ENCODE data around the gene FCHSD1. TPM values are rescaled to one million over a fixed set of nuclear protein-coding genes. Genes with fewer than 3 reads are reported as not detected.

The FCHSD1 gene
- total RNA-seq, 1 experiment from 2014 or later: 37.2 TPM

DNA sequence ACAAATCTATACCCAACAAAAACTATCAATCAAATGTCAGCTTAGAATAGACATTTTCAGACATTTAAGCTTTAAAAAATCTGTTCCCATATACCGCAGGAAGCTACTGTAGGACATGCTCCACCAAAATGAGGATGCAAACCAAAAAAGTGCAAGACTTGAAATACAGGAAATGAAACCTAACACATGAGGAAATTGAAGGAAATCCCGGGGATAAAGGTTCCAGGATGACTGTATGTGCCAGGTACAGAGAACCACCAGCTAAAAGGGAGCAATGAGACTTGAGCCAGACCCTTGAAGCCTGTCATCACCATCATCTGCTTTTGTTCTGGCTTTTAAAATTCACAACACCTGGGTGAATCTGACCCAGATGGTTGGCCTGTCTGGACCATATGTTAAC is 53.8 kb downstream of the FCHSD1 start:
- Histone ChIP-seq H3K4me1 (ENCODE audit: control insufficient read depth in 1 of 2, insufficient read depth in 2 of 2, low read length in 2 of 2) (0 out of 4 replicates have a peak, but pooled peaks cover 0 to 5% of the 10 kb centered on the region in 2 experiments), H3K36me3 (ENCODE audit: control insufficient read depth in 1 of 2, insufficient read depth in 2 of 2, low read length in 2 of 2) (no peaks in the 10 kb centered on the region), H3K4me3 (replicated peaks in 1 of 2; ENCODE audit: low read depth in 1 of 2, low read length in 2 of 2) (no peak overlapping the region), H3K9me3 (ENCODE audit: control insufficient read depth in 1 of 2, insufficient read depth in 1 of 2, low read depth in 1 of 2, low read length in 2 of 2) (no peaks in the 10 kb centered on the region), H3K27ac (ENCODE audit: low read depth, low read length) (no peak overlapping the region), H3K27me3 (ENCODE audit: insufficient read depth, low read length) (no peaks in the 10 kb centered on the region), H4K20me1 (ENCODE audit: insufficient read depth) (peaks cover 17% of the 10 kb centered on the region; the same call in 1 of the 2 replicates), H3K9me2 (ENCODE audit: insufficient read depth) (no peaks in the 10 kb centered on the region), H2AFZ (ENCODE audit: low read depth, low read length, poor library complexity, severe bottlenecking) (no peak overlapping the region), H3K9ac (ENCODE audit: low read length) (no peak overlapping the region), H3K4me2 (ENCODE audit: low read length) (no peak overlapping the region), H3K79me2 (ENCODE audit: insufficient read depth, low read length) (peaks cover 97% of the 10 kb centered on the region)
- intact Hi-C loops (cut with micrococcal nuclease): no loop called here
- no TSS peak for BruUV-seq (replicated peaks)
- ChIA-PET CTCF (interaction anchor here (1.3 to 2.7 kb wide), 2 partner anchors 22 to 34 kb away, joined by 3 to 16 read pairs; partner anchors contain the start of gene DIAPH1), RAD21 (ENCODE audit: low non-redundant PET in 1 of 2, low total read pairs in 2 of 2, uncharacterized antibody in 2 of 2, unreplicated experiment in 2 of 2) (no interaction called here), POLR2A (no interaction called here)
- DNase-seq (ENCODE audit: low read depth, low spot score) (no peak), ATAC-seq (no peak)
- TF ChIP-seq YY1 (IDR thresholded peaks at IDR 0.05; ENCODE audit: extremely low read depth, insufficient replicate concordance, low read depth, low read length) (no peak), JUND (IDR thresholded peaks at IDR 0.05) (no peak), SP1 (IDR thresholded peaks at IDR 0.05; ENCODE audit: low read depth) (no peak), CBX3 (IDR thresholded peaks at IDR 0.05; ENCODE audit: low read depth) (no peak), ELF1 (IDR thresholded peaks at IDR 0.05; ENCODE audit: borderline replicate concordance, low read depth) (no peak), ZNF274 (IDR thresholded peaks at IDR 0.05; ENCODE audit: low read depth, low read length) (no peak)
- TF ChIP-seq, protein P1, sequence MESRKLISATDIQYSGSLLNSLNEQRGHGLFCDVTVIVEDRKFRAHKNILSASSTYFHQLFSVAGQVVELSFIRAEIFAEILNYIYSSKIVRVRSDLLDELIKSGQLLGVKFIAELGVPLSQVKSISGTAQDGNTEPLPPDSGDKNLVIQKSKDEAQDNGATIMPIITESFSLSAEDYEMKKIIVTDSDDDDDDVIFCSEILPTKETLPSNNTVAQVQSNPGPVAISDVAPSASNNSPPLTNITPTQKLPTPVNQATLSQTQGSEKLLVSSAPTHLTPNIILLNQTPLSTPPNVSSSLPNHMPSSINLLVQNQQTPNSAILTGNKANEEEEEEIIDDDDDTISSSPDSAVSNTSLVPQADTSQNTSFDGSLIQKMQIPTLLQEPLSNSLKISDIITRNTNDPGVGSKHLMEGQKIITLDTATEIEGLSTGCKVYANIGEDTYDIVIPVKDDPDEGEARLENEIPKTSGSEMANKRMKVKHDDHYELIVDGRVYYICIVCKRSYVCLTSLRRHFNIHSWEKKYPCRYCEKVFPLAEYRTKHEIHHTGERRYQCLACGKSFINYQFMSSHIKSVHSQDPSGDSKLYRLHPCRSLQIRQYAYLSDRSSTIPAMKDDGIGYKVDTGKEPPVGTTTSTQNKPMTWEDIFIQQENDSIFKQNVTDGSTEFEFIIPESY (IDR thresholded peaks at IDR 0.05; ENCODE audit: extremely low read depth, insufficient replicate concordance, low read length): no peak

DNA sequence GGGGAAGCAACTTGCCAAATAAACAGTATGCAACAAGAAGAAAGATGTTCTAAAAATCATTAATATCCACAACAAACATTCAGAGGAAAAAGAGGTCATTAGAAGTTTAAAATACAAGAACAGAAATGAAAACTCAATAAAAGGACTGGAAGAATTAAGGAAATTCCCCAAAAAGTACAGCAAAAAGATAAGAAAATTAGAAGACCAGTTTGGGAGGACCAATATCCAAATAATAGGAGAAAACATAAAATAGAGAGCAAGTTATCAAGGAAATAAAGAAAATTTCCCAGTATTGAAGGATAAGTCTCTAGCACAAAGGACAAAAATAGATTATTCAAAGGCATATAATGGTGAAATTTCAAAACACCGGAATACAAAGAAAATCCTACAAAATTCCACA is 54.4 kb downstream of the FCHSD1 start:
- no TSS peak for BruUV-seq (replicated peaks)
- CTCF ChIA-PET: interaction anchor here (1.3 to 2.7 kb wide), 2 partner anchors 22 to 33 kb away, joined by 3 to 16 read pairs; partner anchors contain the start of gene DIAPH1

More for the DNA sequence above, 54.4 kb downstream of the FCHSD1 start:
- H2AFZ ChIP-seq (ENCODE audit: low read depth, low read length, poor library complexity, severe bottlenecking): no peak overlapping the region
- no peak for ATAC-seq
- H3K9ac ChIP-seq (ENCODE audit: low read length): no peak overlapping the region
- POLR2A ChIA-PET: no interaction called here
- peaks cover 96% of the 10 kb centered on the region for H3K79me2 ChIP-seq (ENCODE audit: insufficient read depth, low read length)
- TF ChIP-seq SIN3A (IDR thresholded peaks at IDR 0.05; ENCODE audit: low read depth) (no peak), YY1 (IDR thresholded peaks at IDR 0.05; ENCODE audit: extremely low read depth, insufficient replicate concordance, low read depth, low read length) (no peak), ZFX (IDR thresholded peaks at IDR 0.05) (no peak), ELF1 (IDR thresholded peaks at IDR 0.05; ENCODE audit: borderline replicate concordance, low read depth) (no peak), ZNF274 (IDR thresholded peaks at IDR 0.05; ENCODE audit: low read depth, low read length) (no peak)
- TF ChIP-seq, protein P2, sequence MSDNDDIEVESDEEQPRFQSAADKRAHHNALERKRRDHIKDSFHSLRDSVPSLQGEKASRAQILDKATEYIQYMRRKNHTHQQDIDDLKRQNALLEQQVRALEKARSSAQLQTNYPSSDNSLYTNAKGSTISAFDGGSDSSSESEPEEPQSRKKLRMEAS (IDR thresholded peaks at IDR 0.05): no peak
- H3K27ac ChIP-seq (ENCODE audit: low read depth, low read length): no peak overlapping the region
- no peak overlapping the region for H3K4me3 ChIP-seq (replicated peaks in 1 of 2; ENCODE audit: low read depth in 1 of 2, low read length in 2 of 2)
- H3K4me1 ChIP-seq (ENCODE audit: control insufficient read depth in 1 of 2, insufficient read depth in 2 of 2, low read length in 2 of 2): 0 out of 4 replicates have a peak, but pooled peaks cover 0 to 5% of the 10 kb centered on the region in 2 experiments
- H3K36me3 ChIP-seq (ENCODE audit: control insufficient read depth in 1 of 2, insufficient read depth in 2 of 2, low read length in 2 of 2): no peaks in the 10 kb centered on the region
- RAD21 ChIA-PET (ENCODE audit: low non-redundant PET in 1 of 2, low total read pairs in 2 of 2, uncharacterized antibody in 2 of 2, unreplicated experiment in 2 of 2): no interaction called here
- H3K27me3 ChIP-seq (ENCODE audit: insufficient read depth, low read length): no peaks in the 10 kb centered on the region
- intact Hi-C loops (cut with micrococcal nuclease): no loop called here
- H3K4me2 ChIP-seq (ENCODE audit: low read length): no peak overlapping the region
- H3K9me2 ChIP-seq (ENCODE audit: insufficient read depth): no peaks in the 10 kb centered on the region
- H3K9me3 ChIP-seq (ENCODE audit: control insufficient read depth in 1 of 2, insufficient read depth in 1 of 2, low read depth in 1 of 2, low read length in 2 of 2): no peaks in the 10 kb centered on the region
- DNase-seq (ENCODE audit: low read depth, low spot score): no peak
- peaks cover 21% of the 10 kb centered on the region; the same call in 1 of the 2 replicates for H4K20me1 ChIP-seq (ENCODE audit: insufficient read depth)
